ENCODE measurements around the gene PAM16.

The PAM16 gene

DNA sequence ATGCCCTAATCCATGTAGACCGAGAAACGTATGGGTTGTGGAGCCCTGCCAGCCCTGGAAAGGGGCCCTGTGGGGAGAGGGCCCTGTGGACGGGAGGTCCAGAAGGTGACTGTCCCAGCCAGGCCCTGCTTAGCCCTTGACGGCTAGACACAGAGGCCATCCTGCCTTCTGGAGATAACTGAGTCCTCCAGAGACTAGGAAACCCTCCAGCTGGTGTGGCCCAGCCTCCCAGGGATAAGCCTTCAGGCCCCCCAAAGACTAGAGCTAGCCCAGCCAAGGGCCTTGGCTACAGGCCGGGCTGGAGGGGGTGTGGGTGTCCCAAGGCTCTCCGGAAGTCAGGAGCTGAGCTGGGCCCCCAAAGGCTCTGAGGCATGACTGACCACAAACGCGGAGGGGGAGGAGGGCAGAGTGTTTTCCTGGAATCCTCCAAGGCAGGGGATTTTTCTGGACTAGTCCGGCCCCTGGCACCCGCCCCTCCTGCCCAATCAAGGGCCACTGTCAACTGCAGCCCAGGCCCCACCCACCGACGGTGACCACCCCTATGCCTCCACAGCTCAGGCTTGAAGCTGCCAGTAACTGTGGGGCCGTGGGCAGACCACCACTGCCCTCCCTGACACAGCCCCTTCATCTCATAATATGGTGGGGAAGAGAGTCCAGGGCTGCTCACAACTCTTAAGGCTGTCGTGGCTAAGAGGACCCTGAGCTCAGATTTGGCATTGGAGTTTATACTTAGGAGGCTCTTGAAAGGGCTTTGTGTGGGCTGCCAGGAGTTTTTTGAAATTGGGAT lies 19.6 kb upstream of the PAM16 start:
- no peak for DNase-seq

DNA sequence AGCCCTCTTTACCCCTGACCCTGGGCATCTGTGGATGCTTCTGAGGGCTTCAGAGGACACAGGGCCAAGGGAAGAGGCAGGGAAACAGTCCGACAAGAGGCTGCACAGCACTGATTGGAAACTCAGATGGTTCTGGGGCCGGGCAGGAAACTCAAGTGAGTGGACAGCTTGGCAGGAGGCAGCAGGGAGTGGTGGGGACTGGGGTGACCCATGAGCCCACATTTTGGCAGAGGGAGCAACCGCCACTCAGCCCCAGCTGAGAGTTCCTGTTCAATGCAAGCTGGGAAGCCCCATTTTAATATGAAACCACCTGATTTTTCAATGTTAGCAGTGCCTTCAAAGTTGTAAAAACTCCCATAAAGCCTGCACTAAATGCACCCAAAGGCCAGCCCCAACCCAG lies 19.0 kb upstream of the PAM16 start:
- no peak for DNase-seq

DNA sequence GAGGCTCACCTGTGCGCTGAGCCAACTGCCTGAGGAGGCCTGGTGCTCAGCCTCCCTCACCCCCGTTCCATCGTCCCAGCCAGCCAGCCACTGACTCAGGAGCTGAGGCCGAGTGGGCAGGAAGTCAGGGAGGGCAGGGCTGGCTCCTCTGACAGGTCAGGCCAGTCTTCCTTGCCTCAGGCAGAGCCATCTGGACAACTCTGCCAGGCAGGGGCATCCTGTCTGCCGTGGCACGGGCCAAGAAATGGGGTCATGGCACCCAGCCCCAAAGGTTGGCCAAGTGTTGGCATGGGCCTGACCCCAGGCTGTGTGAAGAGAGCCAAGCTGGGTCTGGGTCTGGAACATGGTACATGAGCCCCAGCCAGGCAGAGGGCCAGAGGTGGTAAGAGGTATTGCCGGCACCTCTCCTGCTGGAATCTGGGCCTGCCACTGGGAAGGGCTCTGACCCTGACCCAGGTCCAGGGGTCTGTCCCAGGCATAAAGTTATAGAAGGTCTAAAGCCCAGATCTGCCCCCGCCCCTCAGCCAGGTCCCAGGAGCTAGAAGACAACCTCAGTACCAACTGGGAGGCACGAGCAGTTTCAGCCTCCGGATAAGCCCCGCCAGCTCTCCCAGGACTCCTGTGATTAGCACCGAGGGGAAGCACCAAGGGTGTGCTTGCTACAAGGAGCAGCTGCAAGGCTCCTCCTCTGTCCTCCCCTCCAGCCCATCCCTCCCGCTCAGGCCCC lies 18.0 kb upstream of the PAM16 start:
- no peak for DNase-seq

- no peak for DNase-seq
Measured at GRCh38 chr16:4367393-4367856, 16.3 kb upstream of the PAM16 start.

- no peak for DNase-seq
Measured at GRCh38 chr16:4366016-4366415, 14.9 kb upstream of the PAM16 start.

DNA sequence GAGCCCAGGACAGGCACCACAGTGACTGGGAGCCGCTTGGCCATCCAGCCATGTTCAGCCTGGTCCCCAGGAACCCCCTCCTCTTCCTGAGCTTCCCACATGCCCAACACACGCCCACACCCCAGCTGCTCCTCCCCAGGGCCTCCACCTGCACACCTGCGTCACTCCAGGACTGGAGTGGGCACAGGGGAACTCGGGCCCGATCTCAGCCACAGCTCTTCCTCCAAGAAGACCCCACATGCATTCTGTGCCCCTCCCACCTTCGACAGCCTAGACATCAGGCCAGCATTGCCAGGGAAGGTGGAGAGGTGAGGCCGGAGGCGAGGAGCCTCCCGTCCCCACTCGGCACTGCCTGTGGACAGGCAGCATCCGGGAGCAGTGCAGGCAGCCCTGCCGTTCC lies 14.5 kb upstream of the PAM16 start:
- no peak for DNase-seq

DNA sequence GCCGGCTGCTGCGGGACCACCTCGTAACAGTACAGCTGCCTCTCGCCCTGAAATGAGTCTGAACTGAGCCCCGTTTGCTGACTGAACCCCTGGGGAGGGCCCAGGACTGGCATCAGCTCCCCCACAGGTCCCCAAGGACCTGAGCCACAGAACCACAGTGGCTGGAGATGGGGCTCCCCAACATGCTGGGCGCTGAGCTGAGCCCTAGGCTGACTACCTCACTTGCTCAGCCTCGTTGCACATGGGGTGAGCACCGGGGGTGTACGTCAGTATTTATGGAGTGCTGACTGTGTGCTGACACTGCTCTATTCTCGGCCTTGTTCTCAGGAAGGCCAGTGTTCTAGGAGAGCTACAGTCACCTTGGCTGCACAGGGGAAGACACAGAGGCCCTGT lies 13.9 kb upstream of the PAM16 start:
- no peak for DNase-seq

GRCh38 chr16:4364196-4365013 lies 13.3 kb upstream of the PAM16 start:
- DNase-seq, result no peak

GRCh38 chr16:4362476-4363135 lies 11.5 kb upstream of the PAM16 start:
- DNase-seq, result no peak

DNA sequence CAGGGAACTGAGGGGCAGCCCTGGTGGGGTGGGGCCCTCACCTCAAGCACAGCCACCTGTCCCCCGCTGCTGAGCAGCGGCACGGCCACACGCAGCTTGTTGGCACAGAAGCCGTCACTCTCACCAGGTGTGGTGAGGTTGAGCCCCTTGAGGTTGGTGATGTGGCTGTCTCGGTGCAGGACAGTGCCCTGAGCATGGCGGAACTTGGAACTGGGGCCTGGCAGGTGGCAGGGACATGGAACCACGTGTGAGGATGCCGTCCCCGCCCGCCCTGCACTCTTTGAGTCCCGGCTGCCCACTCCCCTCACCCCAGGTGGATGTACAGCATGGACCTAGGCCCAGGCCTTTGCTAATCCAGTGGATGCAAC lies 10.8 kb upstream of the PAM16 start:
- no peak for DNase-seq

DNA sequence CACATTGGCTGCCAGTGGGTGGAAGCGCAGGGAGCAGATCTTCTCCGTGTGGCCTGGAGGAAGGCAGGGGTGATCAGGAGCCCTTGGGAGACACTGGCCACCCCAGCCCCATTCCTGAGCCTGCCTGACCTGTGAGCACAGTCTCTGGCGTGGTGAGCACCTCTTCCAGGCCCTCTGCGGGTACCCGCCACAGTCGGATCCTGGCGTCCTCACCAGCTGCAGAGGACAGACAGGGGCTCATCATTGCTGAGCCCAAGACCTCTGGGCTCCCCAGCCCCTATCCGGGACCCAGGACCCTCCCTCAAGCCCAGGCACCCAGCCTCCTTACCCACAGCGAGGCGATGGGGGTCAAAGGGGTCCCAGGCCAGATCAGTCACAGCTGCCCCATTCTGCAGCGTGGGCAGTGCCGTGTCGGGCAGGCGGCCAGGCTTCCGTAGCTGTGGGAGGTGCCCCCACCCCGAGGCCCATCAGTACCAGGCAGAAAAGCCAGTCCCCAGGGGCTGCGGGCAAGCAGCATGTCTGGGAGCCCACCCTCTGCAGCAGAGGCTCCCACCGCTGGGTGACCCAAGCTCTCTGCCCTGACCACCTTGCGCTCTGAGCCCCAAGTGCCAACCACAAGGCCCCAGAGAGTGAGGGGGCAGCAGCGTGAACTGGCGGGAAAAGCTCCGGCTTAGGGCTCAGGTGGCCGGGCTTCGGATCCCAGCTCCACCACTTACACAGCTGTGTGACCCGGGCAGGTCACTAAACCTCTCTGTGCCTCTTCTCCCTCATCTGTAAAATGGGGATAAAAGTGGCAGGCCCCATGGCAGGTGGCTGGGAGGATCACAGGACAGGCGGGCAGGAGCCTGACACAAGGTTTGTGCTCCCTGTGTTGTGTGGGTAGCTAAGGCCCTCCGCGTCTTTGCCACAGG lies 10.2 kb upstream of the PAM16 start:
- no peak for DNase-seq

DNA sequence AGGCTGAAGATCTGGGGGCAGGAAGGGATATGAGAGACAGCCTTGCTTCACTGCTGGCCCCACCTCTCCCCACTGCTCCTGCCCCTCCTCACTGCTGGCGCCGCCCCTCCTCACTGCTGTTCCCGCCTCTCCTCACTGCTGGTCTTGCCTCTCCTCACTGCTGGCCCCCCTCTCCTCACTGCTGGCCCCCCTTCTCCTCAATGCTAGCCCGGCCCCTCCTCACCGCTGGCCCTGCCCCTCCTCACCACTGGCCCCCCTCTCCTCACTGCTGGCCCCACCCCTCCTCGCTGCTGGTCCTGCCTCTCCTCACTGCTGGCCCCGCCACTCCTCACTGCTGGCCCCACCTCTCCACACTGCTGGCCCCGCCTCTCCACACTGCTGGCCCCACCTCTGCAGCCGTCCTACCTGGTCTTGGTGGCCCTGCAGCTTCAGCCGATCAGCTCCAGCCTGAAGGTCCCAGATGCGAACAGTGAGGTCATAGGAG lies 9.5 kb upstream of the PAM16 start:
- no peak for DNase-seq

- DNase-seq, result no peak
Measured at GRCh38 chr16:4359914-4360313, 8.8 kb upstream of the PAM16 start.

GRCh38 chr16:4358831-4359561 lies 7.9 kb upstream of the PAM16 start:
- DNase-seq, result peak; percentile 62

DNA sequence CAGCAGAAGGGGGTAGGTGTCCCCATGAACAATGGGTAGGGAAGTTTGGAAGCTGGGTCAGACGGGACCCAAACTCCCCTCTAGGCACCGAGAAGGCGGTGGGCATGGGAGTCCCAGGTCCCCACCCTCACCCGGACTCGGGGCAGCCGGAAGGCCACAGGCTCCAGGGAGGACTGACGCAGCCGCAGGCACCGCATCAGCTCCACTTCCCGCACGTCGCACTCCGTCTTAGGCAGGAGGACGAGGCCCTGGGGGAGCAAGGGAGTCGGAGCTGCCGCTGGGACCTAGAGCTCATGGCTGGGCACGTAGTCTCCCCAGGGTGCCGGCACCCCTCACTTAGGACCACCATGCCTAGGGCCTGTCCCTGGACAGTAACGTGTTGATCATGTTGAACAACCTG lies 7.1 kb upstream of the PAM16 start:
- DNase-seq, result no peak

- no peak for DNase-seq
Measured at GRCh38 chr16:4356820-4357219, 5.7 kb upstream of the PAM16 start.

DNA sequence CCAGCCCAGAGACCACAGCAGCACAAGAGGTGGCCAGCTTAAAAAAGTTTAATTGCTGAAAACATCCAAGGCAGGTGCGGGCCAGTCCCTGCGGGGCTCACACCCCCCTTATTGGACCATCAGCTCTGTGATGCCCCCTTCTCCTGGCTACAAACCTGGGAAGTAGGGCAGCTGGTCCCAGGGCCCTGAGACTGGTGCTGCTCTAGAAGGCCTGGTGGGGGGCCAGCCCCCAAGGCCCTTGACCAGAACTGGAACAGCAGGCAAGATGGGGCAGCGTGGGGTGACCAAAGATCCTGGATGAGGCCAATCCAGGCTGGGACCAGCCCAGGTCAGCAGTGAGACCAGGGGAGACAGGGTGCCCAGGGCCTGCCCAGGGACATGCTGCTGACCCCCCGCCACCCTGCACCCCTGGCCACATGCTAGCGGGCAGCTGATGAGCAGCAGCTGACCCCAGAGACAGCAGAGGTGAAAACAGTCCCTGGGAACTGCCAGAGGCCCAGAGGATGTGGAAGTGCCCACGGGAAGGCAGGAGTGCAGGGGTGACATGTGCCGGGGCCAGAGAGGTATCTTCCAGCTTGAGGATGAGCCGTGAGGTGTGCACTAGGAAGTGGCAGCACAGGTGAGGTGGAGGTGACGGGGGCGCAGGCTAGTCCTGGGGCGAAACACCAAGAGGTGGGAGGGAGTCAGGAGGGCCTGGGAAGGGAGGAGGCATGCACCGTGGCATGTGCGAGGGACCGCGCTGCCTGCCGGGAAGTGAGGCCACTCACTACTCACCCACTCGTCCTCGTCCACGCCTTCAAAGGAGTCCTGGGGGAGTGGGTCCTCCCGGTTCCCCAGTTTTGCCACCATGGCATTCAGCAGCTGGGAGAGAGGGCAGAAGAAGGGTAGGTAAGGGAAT lies 3.6 kb upstream of the PAM16 start:
- no peak for DNase-seq

- no peak for DNase-seq
Measured at GRCh38 chr16:4353675-4354074, 2.6 kb upstream of the PAM16 start.

DNA sequence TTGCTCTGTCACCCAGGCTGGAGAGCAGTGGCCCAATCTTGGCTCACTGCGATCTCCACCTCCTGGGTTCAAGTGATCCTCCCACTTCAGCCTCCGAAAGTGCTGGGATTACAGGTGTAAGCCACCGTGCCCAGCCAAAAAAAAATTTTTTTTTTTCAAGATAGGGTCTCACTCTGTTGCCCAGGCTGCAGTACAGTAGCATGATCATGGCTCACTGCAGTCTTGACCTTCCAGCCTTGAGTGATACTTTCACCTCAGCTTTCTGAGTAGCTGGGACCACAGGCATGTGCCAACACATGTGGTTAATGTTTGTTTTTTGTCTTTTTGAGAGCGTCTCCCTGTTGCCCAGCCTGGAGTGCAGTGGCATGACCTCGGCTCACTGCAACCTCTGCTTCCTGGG lies 1.7 kb upstream of the PAM16 start:
- no peak for DNase-seq

- no peak for DNase-seq
Measured at GRCh38 chr16:4351880-4352279, 759 bp upstream of the PAM16 start.

Measured in stimulated activated naive CD4-positive, alpha-beta T cell treated with Interleukin-2 at 50 U/mL for 16 hours (primary cell).